Osteoblast (primary cell): Measurements from ENCODE around the gene TMEM94. TPM values are rescaled to one million over a fixed set of nuclear protein-coding genes. Genes with fewer than 3 reads are reported as not detected.

Experiments
- DNase-seq: peaks from one replicate; pipeline ENCODE4 v3.0.0; 2011; ENCODE audit warnings: low spot score, mixed read lengths; ENCODE audit not compliant: insufficient read length; ENCODE audit errors: missing footprints
- H2AFZ ChIP-seq: 2 replicates; pipeline ENCODE4 v1.6.0; 2011; ENCODE audit warnings: mild to moderate bottlenecking, low read length
- H3K27ac ChIP-seq: 2 replicates; pipeline ENCODE4 v1.5.1; 2011; ENCODE audit warnings: mild to moderate bottlenecking, low read depth, low read length, moderate library complexity
- H3K27me3 ChIP-seq: 2 replicates; pipeline ENCODE4 v1.6.0; 2012; ENCODE audit warnings: mild to moderate bottlenecking, control low read depth, inconsistent platforms, low read length, moderate library complexity; ENCODE audit not compliant: insufficient read depth
- H3K36me3 ChIP-seq: 2 replicates; pipeline ENCODE4 v1.5.1; 2011; ENCODE audit warnings: mild to moderate bottlenecking, low read length, control low read depth, moderate library complexity; ENCODE audit not compliant: insufficient read depth
- H3K4me1 ChIP-seq: 2 replicates; pipeline ENCODE4 v1.5.1; 2011; ENCODE audit warnings: mild to moderate bottlenecking, low read length, control low read depth, moderate library complexity; ENCODE audit not compliant: insufficient read depth
- H3K4me2 ChIP-seq: 2 replicates; pipeline ENCODE4 v1.6.0; 2011; ENCODE audit warnings: mild to moderate bottlenecking, low read length; ENCODE audit not compliant: insufficient read depth
- H3K4me3 ChIP-seq: fragments of 200-600 bp; sonication (generic); 3 replicates; pipeline ENCODE4 v1.5.1; 2012; ENCODE audit warnings: mild to moderate bottlenecking, low read length, inconsistent platforms; ENCODE audit not compliant: insufficient read depth
- H3K79me2 ChIP-seq: 2 replicates; pipeline ENCODE4 v1.6.0; 2012; ENCODE audit warnings: mild to moderate bottlenecking, low read length, control low read depth, inconsistent platforms; ENCODE audit not compliant: insufficient read depth
- H3K9me3 ChIP-seq: 2 replicates; pipeline ENCODE4 v1.5.1; 2011; ENCODE audit warnings: low read depth, low read length, control low read depth
- H4K20me1 ChIP-seq: 2 replicates; pipeline ENCODE4 v1.6.0; 2012; ENCODE audit warnings: mild to moderate bottlenecking, low read length, control low read depth; ENCODE audit not compliant: insufficient read depth
- CTCF ChIP-seq: IDR thresholded peaks from 2 replicates; pipeline ENCODE4 v1.5.1; 2011; ENCODE audit warnings: mild to moderate bottlenecking, low read depth, low read length, moderate library complexity; ENCODE audit errors: extremely low read depth
- total RNA-seq: library from RNA; depleted of rRNA; stranded (reverse); fragments of >200 nt; gene quantifications from 2 replicates; pipeline ENCODE4 v1.2.3, GENCODE V29; 2012

TMEM94 gene
- total RNA-seq, 1 donor, result 38.0 TPM

- no peaks in the 10 kb centered on the region for H3K79me2 ChIP-seq
- H3K9me3 ChIP-seq, result no peaks in the 10 kb centered on the region
- H3K27ac ChIP-seq, result no peak overlapping the region
- H3K4me1 ChIP-seq, result no peaks in the 10 kb centered on the region
- no peaks in the 10 kb centered on the region for H3K36me3 ChIP-seq
- no peaks in the 10 kb centered on the region for H4K20me1 ChIP-seq
- peaks cover 15% of the 10 kb centered on the region for H3K27me3 ChIP-seq
- no peak for TF ChIP-seq CTCF
- DNase-seq, result peak; percentile 14
- H3K4me3 ChIP-seq, result no peak overlapping the region
- no peak overlapping the region for H3K4me2 ChIP-seq
- no peak overlapping the region for H2AFZ ChIP-seq
Measured at GRCh38 chr17:75418531-75418930, 37.9 kb upstream of the TMEM94 start.

- Histone ChIP-seq H3K36me3 (no peaks in the 10 kb centered on the region), H4K20me1 (no peaks in the 10 kb centered on the region), H3K27ac (peak overlapping the region; percentile 93), H3K4me3 (peak overlapping the region; percentile 37), H2AFZ (peak overlapping the region; percentile 41), H3K9me3 (no peaks in the 10 kb centered on the region), H3K4me2 (peak overlapping the region; percentile 66), H3K4me1 (peaks cover 27% of the 10 kb centered on the region), H3K79me2 (no peaks in the 10 kb centered on the region), H3K27me3 (no peaks in the 10 kb centered on the region)
- TF ChIP-seq CTCF, result no peak
- peak; percentile 95 for DNase-seq
Measured at GRCh38 chr17:75428543-75429469, 27.6 kb upstream of the TMEM94 start.

- Histone ChIP-seq H2AFZ (peak overlapping the region; percentile 58), H3K79me2 (no peaks in the 10 kb centered on the region)
Measured at GRCh38 chr17:75430159-75430974, 26.1 kb upstream of the TMEM94 start.

More at GRCh38 chr17:75430159-75430974, 26.1 kb upstream of the TMEM94 start:
- peak overlapping the region; percentile 43 for H3K4me2 ChIP-seq
- H3K4me3 ChIP-seq, result peak overlapping the region; percentile 20
- H3K9me3 ChIP-seq, result no peaks in the 10 kb centered on the region
- H3K27ac ChIP-seq, result peak overlapping the region; percentile 34
- H3K36me3 ChIP-seq, result no peaks in the 10 kb centered on the region
- H3K4me1 ChIP-seq, result peaks cover 27% of the 10 kb centered on the region
- H3K27me3 ChIP-seq, result peaks cover 3% of the 10 kb centered on the region
- no peaks in the 10 kb centered on the region for H4K20me1 ChIP-seq
- TF ChIP-seq CTCF, result no peak
- peak; percentile 77 for DNase-seq
